Activated CD4-positive, alpha-beta T cell treated with anti-CD3 and anti-CD28 coated beads, Interleukin-2, Interleukin-4, amounts not matched to agents 100 ng/mL and 50 ng/mL, durations not matched to agents 16 hours and 8 hours (primary cell): ENCODE results near the gene ZNF879.

ENCODE experiments used
- DNase-seq: peaks from one replicate; pipeline ENCODE4 v3.0.0-alpha.2; 2020; ENCODE audit warnings: low spot score

The ZNF879 gene

DNA sequence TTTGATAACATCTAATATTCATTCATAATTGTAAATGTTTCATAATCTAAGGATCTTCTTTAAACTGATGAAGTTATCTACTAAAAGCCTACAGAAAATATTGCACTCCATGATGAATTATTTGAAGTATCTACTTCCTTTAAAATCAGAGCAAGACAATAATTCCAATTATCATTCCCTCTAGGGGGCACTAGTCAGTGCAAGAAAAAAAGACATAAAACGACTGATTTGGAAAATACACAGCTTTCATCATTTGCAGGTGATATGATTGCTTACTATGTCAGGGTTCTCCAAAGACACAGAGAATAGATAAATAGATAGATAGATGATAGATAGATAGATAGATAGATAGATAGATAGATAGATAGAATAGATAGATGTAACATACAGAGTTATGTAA, 14.9 kb upstream of the ZNF879 start:
- DNase-seq, result no peak

DNA sequence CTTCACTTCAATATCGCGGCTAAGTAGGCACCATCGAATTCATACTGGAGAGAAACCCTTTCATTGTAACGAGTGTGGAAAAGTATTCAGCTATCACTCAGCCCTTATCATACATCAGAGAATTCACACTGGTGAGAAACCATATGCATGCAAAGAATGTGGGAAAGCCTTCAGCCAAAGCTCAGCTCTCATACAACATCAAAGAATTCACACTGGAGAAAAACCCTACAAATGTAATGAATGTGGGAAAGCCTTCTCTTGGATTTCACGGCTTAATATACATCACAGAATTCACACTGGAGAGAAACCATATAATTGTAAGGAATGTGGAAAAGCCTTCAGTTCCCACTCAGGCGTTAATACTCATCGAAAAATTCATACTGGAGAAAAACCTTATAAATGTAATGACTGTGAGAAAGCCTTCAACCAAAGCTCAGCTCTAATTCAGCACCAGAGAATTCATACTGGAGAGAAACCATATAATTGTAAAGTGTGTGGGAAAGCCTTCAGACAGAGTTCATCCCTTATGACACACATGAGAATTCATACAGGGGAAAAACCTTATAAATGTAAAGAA, 9.5 kb downstream of the ZNF879 start:
- DNase-seq, result no peak

DNA sequence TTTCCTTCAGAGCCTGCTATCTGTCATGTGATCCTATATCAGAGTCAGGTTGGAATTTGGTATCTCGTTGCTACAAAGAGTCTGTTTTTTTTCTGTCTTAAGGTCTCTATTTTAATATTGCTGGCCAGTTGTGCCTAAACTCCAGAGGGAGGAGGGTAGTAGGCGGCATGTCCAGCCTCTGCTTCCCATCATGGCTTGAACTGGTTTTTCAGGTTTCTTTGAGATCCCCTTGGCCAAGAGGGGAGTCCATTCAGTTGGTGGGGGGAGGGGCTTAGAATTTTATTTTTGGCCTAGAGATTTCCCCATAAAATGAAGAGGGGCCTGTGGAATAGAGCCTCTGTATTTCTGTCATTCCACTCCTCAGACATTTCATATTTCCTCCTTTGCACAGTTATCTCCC, 21.2 kb downstream of the ZNF879 start:
- DNase-seq, result no peak

DNA sequence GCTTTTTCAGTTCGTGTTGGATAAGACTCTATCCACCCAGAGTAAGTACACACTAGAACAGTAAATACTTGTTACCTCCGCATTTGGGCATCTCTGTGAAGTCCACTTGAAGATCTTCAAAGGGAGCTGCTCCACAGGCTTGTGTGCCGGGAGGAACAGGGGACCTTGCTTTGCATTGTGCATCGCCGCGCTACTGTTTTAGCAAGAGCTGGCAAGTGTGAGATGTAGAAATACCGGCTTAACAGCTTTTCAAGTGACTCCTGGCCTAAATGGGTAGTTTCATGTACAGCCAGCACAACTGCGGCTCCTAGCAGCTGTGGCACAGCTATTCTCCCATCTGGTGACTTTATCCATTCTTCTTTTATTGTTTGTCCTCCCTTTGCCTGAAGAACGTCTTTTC, 28.2 kb downstream of the ZNF879 start:
- DNase-seq, result no peak

DNA sequence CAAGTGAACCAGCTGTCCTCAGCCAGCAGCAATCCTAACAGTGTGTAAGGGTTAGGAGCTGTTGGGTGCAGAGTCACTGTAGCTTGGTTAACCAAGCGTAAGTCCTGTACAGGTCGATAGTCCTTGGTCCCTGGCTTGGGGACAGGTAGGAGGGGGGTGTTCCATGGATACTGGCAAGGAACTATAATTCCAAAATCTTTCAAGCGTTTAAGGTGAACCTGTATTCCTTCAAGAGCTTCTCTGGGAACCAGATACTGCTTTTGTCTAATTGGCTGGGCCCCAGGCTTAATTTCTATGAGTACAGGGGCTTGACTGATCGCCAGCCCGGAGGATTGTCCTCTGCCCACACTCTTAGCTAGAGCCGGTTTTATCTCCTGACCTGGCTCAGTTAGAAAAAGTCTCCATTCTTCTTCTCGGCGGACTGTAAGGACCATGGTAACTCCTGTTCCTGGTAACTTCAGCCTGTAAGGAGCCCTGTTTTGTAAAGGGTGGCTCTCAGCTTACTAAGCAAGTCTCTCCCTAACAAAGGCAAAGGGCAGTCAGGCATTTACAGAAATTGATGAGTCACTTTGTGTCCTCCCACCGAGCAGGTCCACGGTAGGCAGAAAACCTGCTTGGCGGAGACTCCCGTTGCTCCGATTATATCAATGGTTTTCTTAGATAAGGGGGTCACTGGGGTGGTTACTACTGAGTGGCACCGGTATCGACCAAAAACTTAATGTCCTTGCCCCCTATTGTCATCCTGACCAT, 30.6 kb downstream of the ZNF879 start:
- no peak for DNase-seq

DNA sequence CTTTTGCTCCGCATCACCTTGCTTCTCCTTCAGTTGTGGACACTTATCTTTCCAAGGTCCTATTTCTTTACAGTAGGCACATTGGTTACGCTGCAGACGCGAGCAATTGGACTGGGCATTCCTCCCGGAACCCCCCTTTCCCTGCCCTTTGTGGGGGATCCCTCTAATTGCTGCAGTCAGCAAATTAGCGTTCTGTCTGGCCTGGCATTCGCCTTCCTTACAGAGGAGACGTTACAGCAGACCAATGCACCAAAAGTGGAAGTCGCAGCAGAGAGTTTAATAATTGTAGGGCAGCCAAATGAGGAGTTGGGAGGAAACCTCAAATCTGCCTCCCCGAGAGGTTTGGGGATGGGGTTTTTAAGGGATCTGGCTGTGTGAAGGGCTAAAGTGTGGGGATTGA, 31.3 kb downstream of the ZNF879 start:
- no peak for DNase-seq

DNA sequence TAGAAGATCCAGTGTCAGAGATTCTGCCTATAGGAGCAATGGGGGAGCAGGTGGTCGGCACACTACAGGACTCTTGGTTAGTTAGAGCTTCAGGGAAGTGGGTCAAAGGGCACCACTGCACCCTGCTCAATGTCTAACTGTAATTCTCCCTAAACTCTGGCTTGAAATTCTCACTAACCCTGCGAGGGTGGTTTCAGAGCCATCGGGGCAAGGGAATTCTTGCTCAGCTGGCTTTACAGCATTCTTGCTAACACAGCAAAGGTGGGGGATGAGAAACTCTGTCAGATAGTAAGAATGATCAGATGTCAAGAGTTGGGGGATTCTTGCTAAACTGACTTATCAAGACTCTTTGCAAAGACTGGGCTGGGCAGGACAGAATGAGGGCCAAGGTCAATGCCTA, 31.8 kb downstream of the ZNF879 start:
- no peak for DNase-seq

DNA sequence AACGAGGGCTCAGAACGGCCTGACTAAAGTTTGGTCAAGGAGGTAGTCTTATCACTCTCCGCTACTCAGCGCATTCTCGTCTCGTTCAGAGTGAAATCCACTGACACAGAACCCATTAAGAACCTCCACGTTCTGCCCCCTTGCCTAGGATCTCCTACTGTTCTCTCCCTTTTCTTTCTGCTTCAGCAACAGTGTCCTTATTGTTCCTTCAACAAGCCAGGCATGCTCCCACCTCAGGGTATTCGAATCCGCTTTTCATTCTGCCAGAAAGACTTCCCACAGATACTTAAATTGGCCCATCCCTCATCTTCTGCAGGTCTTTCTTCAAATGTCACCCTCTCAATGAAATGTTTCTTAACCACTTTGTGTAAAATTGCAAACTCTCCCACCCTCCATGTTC, 32.2 kb downstream of the ZNF879 start:
- no peak for DNase-seq

DNA sequence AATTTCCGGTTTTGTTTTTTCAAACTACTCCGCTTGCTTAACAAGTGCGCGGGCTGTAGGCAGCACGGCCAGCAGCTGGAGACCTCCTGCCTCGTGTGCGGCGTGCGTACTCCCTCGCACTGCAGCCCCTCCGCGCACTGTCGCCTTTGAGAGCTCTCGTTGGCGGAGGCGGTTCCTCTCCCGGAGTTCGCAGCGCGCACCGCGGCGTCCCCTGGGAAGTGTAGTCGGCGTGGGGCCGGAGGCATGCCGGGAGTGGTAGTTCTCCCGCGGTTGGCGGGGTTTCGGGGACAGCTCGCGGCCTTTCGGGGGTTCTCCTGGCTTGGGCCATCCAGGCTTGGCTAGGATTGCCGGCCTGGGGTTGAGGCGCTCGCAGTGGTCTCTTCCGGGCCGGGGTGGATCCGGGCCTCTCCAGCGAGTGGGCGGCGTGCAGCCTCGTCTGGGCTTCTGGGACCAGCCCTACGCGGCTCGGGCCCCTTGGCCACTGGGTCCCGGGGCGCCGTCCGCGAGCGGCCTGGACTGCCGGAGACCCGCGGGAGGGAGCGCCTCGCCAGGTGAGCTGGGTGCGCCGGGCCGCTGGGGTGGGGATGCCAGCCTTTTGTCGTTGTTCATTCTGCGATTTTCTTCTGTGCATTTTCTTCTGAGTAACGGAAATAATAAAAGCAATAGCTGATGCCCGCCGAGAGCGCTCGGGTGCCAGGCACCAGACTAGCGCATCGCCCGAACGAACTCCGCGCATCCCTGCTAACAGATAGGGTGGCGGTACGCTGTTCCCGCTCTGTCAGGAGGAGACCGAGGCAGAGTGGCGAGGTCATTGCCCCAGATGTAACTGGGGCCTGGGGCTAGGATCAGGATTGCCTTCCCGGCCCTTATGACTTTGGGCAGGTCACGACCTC, 36.8 kb downstream of the ZNF879 start, which contains the start of gene ZNF354C:
TSS of gene ZNF354C (plus strand) at position 258 of the 893 bp plus-strand sequence. CDS start 1,696 bp downstream, outside the sequence.
- DNase-seq, result peak; percentile 78

DNA sequence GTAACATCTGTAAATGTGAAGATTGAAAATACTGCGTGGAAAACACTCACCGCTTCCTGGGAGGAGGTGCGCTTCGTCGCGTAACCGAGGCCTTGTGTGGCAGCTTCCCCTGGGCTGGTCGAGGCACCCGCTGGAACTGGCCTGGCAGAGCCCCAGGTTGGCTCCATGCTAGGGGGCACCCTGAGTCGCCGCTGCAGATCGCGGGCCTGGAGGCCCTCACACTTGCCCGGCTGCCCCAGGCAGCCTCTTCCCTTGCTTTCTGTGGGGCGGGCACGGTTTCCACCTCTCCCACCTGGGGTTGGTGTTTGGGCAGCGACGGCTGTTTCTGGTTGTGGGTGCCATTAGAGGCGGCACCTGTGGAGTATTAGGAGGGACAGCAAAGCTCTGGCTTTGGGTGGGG, 37.4 kb downstream of the ZNF879 start:
- no peak for DNase-seq

DNA sequence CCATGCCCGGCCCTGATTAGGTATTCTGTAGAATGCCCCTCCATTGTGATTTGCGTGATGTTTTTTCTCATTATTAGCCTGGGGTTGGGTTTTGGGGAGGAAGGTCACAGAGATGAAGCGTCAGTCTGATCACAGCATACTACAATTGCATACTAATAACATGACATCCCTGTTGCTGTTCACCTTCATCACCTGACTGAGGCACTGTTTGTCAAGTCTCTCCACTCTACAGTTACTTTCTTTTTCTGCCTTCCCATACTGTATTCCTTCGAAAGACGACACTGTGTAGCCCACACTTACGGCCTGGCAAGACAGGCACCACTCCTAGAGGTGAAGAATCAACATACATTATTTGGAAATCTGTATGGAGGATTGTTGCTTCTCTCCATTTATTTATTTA, 42.1 kb downstream of the ZNF879 start:
- DNase-seq, result no peak

DNA sequence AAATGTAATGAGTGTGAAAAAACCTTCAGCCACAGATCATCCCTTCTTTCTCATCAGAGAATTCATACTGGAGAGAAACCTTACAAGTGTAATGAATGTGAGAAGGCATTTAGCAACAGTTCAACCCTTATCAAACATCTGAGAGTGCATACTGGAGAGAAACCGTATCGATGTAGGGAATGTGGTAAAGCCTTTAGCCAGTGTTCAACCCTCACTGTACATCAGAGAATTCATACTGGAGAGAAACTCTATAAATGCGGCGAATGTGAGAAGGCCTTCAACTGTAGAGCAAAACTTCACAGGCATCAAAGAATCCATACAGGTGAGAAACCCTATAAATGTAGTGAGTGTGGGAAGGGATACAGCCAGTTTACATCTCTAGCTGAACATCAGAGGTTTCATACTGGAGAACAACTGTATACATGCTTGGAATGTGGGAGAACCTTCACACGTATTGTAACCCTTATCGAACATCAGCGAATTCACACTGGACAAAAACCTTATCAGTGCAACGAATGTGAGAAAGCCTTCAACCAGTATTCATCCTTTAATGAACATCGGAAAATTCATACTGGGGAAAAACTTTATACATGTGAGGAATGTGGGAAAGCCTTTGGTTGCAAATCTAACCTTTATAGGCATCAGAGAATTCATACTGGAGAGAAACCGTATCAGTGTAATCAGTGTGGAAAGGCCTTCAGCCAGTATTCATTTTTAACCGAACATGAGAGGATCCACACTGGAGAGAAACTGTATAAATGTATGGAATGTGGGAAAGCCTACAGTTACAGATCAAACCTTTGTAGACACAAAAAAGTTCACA, 55.8 kb downstream of the ZNF879 start:
- no peak for DNase-seq

DNA sequence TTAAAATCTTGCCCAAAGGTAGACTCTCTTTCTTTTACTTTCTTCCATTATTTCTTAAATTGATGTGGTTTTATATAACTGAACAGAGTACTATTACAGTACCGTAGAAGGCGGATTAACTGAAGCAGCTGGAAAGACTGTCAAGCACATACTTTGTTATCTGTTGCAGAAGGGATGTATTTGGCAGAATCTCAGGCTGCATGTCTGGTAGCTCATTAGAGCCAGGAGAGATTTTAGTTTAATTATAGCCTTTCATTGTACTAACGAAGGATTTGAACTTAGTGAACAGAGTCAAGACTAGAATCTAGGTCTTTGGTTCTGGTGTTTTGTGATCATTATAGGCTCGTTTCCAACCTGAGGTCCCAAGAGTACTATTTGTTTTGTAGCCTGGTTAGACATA, 57.1 kb downstream of the ZNF879 start:
- no peak for DNase-seq
